ENCODE measurements around the gene LRRC4B. TPM values are rescaled to one million over a fixed set of nuclear protein-coding genes. Genes with fewer than 3 reads are reported as not detected.

LRRC4B gene
- total and polyA plus RNA-seq, 2 of the 4 experiments (the other 2 are of a cell fraction): 0.03 TPM; not detected in 1

DNA sequence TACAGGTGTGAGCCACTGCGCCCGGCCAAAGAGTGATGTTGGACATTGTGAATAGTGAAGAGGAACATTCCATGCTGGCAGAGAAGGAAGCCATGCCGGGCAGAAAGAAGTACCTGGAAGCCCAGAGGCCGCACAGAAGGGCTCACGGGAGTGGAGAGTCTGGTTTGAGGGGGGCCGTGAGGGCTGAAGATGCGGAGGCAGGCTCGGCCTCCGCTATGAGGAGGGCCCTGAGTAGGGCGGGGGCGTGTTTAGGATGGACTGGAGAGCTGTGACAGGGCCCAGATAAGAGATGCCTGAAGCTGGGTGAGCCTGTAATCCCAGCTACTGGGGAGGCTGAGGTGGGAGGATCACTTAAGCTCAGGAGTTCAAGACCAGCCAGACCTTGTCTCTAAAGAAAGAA lies 58.9 kb downstream of the LRRC4B start:
- Histone ChIP-seq H2AFZ (replicated peaks; ENCODE audit: low read length, poor library complexity) (no peak overlapping the region), H3K9ac (ENCODE audit: low read depth, low read length) (no peak overlapping the region), H2BK120ac (ENCODE audit: low read depth, low read length) (no peak overlapping the region), H4K8ac (ENCODE audit: low read depth in 2 of 2, low read length in 2 of 2) (no peak overlapping the region), H3K14ac (replicated peaks; ENCODE audit: low read depth, low read length) (no peak overlapping the region), H3K4me3 (ENCODE audit: insufficient read depth, low read depth, low read length) (no peak overlapping the region), H4K91ac (ENCODE audit: insufficient read depth, low read depth, low read length) (no peak overlapping the region), H4K20me1 (ENCODE audit: insufficient read depth, low read length) (no peaks in the 10 kb centered on the region), H3K4me2 (ENCODE audit: low read depth, low read length) (no peak overlapping the region), H3K4me1 (ENCODE audit: control insufficient read depth, insufficient read depth, low read length) (peaks cover 3% of the 10 kb centered on the region), H3K27ac (ENCODE audit: insufficient read depth, low read length) (no peak overlapping the region), H3K9me3 (ENCODE audit: control insufficient read depth, insufficient read depth, low read length) (no peaks in the 10 kb centered on the region), H3K23ac (ENCODE audit: low read depth, low read length) (no peak overlapping the region), H3K56ac (ENCODE audit: extremely low read depth, insufficient read depth, low read length) (no peak overlapping the region), H3K4ac (ENCODE audit: low read depth, low read length) (no peak overlapping the region), H3K18ac (ENCODE audit: low read depth, low read length) (no peak overlapping the region), H3K36me3 (ENCODE audit: control insufficient read depth, insufficient read depth, low read length) (peaks cover 3% of the 10 kb centered on the region; the same call in 1 of the 2 replicates), H2BK20ac (ENCODE audit: low read depth, low read length) (no peak overlapping the region), H3K9me1 (ENCODE audit: insufficient read depth, low read length) (no peaks in the 10 kb centered on the region; the same call in 1 of the 2 replicates), H2AK9ac (replicated peaks; ENCODE audit: low read depth, low read length, poor library complexity) (no peak overlapping the region), H3K79me1 (ENCODE audit: low read depth in 1 of 2, low read length in 2 of 2) (peaks cover 5 to 10% of the 10 kb centered on the region in 2 experiments; a peak in 3 of 4 replicates), H3K27me3 (ENCODE audit: control insufficient read depth, insufficient read depth, low read length) (no peaks in the 10 kb centered on the region), H4K5ac (ENCODE audit: low read depth, low read length) (no peak overlapping the region), H2AK5ac (ENCODE audit: low read depth, low read length) (no peak overlapping the region), H2BK5ac (ENCODE audit: low read depth, low read length, poor library complexity, severe bottlenecking) (no peak overlapping the region), H2BK15ac (ENCODE audit: low read depth, low read length) (no peak overlapping the region)
- DNase-seq (no peak), ATAC-seq (ENCODE audit: low read depth) (no peak)
- TF ChIP-seq BHLHE40 (IDR thresholded peaks at IDR 0.05; ENCODE audit: low read depth, low read length) (no peak), FOS (IDR thresholded peaks at IDR 0.05; ENCODE audit: low read depth, low read length) (no peak), POLR2A (IDR thresholded peaks at IDR 0.05; ENCODE audit: low read depth, low read length) (no peak), RCOR1 (IDR thresholded peaks at IDR 0.05; ENCODE audit: insufficient replicate concordance, low read length) (no peak), SMC3 (IDR thresholded peaks at IDR 0.05; ENCODE audit: low read depth, low read length) (no peak), NFE2L2 (IDR thresholded peaks at IDR 0.05; ENCODE audit: low read depth, low read length) (no peak), MAZ (IDR thresholded peaks at IDR 0.05; ENCODE audit: borderline replicate concordance, low read depth, low read length) (no peak), MXI1 (IDR thresholded peaks at IDR 0.05; ENCODE audit: borderline replicate concordance, low read depth, low read length) (no peak), RFX5 (IDR thresholded peaks at IDR 0.05; ENCODE audit: low read depth, low read length) (no peak), MAFK (IDR thresholded peaks at IDR 0.05; ENCODE audit: low read depth, low read length) (no peak), USF2 (IDR thresholded peaks at IDR 0.05; ENCODE audit: low read depth, low read length) (no peak), CHD1 (IDR thresholded peaks at IDR 0.05; ENCODE audit: low read depth, low read length) (no peak), RAD21 (IDR thresholded peaks at IDR 0.05; ENCODE audit: low read length) (no peak)
- dilution Hi-C loops (cut with HindIII; ENCODE audit: low sequenced_read_pairs, unreplicated experiment): no loop called here
- BruUV-seq (replicated peaks): no TSS peak
- ChIA-PET CTCF (no interaction called here), POLR2A (ENCODE audit: unreplicated experiment) (no interaction called here)
- intact Hi-C loops (cut with micrococcal nuclease): no loop called here
- in situ Hi-C loops (cut with MboI; ENCODE audit: low sequenced_read_pairs): no loop called here
- WGBS, 2 experiments (ENCODE audit: extremely low coverage in 2 of 2, insufficient read length in 1 of 2): 99% methylated on average over 5 of the region's 11 CpGs; no CpG with 5 or more reads in 1 of the 2 experiments

Measured in IMR-90 (cell line).